GM10847 (cell line): ENCODE measurements around the gene PRKAG2.

ENCODE experiments used
- POLR2A ChIP-seq: IDR thresholded peaks from 2 replicates; pipeline ENCODE4 v1.6.1; 2011; ENCODE audit not compliant: insufficient read length; ENCODE audit errors: extremely low read depth

PRKAG2 gene

GRCh38 chr7:151628846-151629604 is 247.9 kb downstream of the PRKAG2 start:
- TF ChIP-seq POLR2A, result no peak

DNA sequence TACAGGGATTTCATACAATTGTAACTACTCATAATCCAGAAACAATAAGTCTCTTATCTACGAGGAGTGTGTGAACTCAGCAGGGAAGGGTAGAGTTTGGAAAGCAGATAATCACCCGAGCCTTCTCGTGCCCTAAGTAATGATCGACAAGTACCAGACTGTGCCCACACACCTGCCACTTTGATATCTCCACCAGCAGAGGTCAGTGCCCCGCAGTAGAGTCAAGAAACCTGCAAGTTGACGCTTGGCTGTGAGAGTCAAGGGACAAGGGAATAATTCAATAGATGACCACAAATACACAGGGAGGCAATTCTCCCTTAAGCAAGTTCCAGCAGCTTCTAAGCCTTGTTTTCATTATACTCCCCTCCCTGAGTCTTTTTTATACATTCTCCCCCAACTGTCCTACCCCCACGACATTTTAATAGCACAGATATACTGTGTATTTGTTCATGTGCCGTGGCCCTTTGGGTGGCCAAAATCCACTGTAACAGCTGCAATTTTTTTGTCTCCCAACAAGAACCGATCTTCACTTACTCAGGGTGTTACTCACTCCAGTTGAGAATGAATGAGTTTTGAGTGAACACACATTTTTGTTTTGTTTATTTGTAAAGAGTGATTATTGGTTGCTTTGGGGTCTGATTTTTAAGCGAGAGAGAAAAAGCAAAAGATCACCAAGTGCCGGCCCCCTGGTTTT is 250.3 kb downstream of the PRKAG2 start:
- TF ChIP-seq POLR2A, result no peak

DNA sequence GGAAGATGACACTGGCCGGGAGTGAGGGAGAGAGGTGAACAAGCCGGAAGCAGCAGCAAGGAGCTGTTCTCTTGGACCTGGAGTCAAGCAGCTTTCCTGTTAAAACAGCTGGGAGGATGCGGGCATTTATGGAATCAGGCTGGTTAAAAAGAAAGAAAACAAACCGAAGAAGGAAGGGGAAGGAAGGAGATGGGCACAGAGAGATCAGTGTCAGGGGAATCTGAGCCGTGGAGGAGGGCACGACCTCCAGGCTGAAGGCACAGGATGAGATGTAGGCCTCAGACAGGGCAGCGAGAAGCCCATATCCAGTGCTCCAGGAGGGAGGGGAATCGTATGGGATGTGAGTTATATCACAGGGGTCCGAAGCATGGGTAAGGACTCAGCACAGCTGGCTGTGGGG is 251.3 kb downstream of the PRKAG2 start:
- TF ChIP-seq POLR2A, result no peak

DNA sequence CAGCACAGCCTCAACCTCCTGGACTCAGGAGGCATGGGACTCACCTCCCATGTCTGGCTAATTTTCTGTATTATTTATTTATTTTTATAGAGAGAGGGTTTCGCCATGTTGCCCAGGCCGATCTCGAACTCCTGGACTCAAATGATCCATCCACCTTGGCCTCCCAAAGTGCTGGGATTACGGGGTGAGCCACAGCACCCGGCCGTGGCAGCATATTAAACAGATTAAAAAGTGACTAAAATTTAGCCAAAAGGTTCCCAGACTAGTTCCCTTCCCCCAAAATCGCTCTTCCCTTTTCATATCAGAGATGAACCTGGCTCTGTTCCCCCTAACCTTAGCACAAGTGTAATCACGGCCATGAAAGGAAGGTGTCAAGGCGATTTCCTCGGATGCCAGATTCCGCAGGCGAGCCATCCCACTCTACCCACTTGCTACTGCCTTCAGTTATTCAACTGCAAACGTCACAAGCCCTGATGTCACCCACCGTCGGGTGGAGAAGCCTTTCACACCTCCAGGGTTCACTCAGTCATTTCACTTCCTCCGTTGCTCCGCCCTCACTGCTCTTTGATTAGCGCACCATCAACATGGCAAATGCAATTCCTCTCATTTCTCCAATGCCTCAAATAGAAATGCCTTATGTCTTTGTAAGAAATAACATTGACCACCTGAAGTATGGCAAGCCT is 252.5 kb downstream of the PRKAG2 start:
- no peak for TF ChIP-seq POLR2A

DNA sequence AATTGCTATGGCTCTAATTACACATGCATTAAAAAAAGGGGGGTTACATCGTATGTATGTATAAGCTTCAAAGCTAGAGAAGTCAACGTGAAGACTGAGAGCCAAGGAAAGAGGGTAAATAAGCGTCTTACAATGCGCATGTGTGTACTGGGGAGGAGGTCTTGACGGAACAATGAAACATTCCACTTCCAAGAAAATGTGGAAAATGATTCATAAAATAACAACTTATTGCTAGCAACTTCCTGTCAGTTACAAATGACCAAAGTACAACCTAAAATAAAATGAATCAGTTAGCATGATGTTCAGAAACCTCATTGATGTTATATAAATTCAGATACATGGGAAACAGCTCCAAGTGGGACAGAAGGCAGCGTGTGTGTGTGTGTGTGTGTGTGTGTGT is 253.1 kb downstream of the PRKAG2 start:
- no peak for TF ChIP-seq POLR2A

DNA sequence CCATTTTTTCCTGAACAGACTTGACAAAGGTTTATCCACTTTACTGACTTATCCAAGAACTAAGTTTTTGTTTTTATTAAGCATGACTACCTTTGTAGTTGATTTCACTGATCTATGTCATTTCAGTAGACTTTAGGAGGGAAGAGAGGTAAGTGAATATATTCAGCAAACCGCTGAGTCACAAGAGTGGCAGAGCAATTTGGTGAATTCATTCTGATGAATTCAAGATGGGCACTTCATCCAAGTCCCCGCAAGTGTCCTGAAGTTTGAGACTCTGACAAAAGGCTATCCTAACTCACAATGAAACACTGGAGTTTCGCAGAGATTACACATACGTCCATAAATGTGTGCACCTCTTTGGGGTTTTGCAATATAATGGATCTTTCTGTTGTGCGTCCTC is 255.0 kb downstream of the PRKAG2 start:
- TF ChIP-seq POLR2A, result no peak

DNA sequence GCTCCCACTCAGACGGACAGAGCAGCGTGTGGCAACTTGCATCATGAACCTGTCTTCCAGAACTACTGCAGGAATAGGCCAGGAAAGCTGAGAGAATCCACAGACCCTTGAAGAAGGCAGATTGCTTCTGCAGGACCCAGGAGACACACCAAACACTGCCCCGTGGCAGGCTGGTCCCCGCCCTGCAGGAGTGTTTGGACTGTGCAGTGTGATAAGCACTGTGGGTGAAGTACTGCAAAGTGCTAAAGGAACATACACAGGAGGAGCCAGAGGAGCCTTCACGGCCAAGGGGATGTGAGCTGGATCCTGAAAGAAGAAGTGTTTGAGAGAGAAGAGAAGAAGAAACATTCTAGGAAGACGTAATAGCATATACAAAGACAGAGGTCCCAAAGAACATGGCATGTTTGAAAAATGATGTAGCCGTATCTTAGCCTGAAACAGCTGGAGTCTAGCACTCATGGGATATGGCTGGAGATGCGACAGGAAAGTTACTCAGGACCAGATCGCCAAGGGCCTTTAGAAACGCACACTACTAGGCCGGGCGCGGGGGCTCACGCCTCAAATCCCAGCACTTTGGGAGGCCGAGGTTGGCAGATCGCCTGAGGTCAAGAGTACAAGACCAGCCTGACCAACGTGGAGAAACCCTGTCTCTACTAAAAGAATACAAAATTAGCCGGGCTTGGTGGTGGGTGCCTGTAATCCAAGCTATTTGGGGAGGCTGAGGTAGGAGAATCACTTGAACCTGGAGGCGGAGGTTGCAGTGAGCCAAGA is 260.3 kb downstream of the PRKAG2 start:
- no peak for TF ChIP-seq POLR2A

DNA sequence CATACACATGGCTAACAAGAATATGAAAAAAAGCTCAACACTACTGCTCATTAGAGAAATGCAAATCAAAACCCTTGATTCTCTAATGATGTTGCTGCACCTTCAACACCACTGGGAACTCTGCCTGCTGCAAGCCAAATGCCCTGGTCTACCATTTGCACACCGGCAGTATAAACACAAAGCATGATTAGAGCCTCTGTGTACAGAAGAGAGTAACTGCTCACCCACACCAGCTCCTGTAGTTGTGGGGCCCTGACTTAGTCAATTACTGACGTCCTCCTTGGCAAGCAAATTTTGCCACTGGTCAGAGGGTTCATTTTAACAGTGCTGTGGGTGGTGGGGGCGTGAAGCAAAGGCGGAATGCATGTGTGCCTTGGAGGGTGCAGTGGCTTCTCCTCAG is 261.1 kb downstream of the PRKAG2 start:
- no peak for TF ChIP-seq POLR2A

DNA sequence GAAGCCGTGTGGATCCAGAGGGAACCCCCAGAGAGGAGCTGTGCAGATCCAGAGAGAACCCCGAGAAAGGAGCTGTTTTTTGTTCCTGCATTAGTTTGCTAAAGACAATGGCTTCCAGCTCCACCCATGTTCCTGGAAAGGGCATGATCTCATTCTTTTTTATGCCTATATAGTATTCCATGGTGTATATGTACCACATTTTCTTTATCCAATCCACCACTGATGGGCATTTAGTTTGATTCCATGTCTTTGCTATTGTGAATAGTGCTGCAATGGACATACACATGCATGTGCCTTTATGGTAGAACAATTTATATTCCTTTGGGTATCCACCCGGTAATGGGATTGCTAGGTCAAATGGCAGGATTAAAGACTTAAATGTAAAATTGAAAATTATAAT is 261.9 kb downstream of the PRKAG2 start:
- no peak for TF ChIP-seq POLR2A

DNA sequence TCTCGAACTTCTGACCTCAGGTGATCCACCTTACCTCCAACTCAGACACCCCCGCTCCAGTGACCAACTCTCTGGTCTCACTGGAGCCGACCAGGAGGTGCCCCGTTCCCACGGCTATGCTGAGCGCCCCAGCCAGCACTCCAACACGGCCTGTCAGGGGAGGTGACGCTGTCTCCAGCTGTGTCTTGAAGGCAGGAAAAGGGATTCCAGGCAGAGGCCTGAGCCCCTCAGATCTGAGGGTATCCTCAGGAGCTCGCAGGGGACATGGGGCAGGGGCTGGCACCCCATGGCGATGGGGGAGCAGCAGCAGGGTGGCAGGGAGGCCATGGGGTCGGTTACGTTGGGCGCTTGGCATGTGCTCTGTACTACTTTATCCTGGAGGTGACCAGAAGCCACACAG is 262.9 kb downstream of the PRKAG2 start:
- no peak for TF ChIP-seq POLR2A

DNA sequence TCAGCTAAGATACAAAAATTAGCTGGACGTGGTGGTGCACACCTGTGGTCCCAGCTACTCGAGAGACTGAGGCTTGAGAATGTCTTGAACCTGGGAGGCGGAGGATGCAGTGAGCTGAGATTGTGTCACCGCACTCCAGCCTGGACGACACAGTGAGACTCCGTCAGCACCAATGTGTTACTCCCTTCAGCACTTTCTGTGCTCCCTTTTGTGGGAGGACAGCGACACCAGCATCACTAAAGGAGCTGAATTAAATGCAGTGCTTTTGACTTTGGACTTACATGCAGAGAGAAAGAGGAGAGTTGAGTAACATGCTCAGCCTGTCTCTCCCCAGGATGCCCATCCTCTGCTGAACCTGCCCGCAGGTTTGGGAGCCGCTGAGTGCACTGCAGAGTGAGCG is 265.0 kb downstream of the PRKAG2 start:
- TF ChIP-seq POLR2A, result no peak

DNA sequence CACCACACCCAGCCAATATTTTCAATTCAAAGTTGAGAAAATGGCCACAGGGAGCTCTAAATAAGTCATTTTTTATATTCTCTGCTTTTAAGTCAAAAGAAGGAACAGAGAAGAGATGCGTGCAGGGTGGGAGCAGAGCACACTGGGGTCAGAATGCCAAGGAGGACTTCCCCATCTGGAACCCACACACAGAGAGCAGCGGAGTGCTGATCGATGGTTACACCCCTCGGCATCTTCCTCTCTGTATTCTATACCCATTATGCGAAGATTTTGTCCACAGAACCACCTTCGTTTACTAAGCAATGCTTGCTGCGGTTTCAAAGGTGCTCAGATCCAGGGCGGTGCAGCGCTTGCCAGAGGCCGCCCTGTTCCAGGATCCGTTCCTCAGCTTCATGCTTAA is 265.9 kb downstream of the PRKAG2 start:
- no peak for TF ChIP-seq POLR2A

- TF ChIP-seq POLR2A, result no peak
These were observed 268.8 kb downstream of the PRKAG2 start for GRCh38 chr7:151608031-151608551.

GRCh38 chr7:151607464-151607867 is 269.4 kb downstream of the PRKAG2 start:
- TF ChIP-seq POLR2A, result no peak

GRCh38 chr7:151603951-151604350 is 273.0 kb downstream of the PRKAG2 start:
- TF ChIP-seq POLR2A, result no peak

- TF ChIP-seq POLR2A, result no peak
These were observed 275.2 kb downstream of the PRKAG2 start for GRCh38 chr7:151601521-151602305.
